GM23338 (cell line): ENCODE results near the gene MST1. TPM values are rescaled to one million over a fixed set of nuclear protein-coding genes. Genes with fewer than 3 reads are reported as not detected.

Experiments
- ATAC-seq: fragments of 200-7000 bp; cut with Tn5 transposase; 3 replicates; pipeline ENCODE4 v1.9.1; 2020
- DNase-seq: peaks from one replicate; pipeline ENCODE4 v3.0.0-alpha.2; 2015; ENCODE audit warnings: low spot score
- H2AFZ ChIP-seq: fragments of 200-600 bp; sonication (generic); 2 replicates; pipeline ENCODE4 v1.8.0; 2016; ENCODE audit warnings: antibody characterized with exemption, mild to moderate bottlenecking, moderate library complexity
- H3F3A ChIP-seq: fragments of 200-600 bp; sonication (generic); replicated peaks from 2 replicates; pipeline ENCODE4 v1.8.0; 2017; ENCODE audit warnings: antibody characterized with exemption, mixed run types, low read depth
- H3K27ac ChIP-seq: fragments of 200-600 bp; sonication (generic); 2 replicates; pipeline ENCODE4 v1.6.1; 2016; ENCODE audit warnings: low read depth
- H3K27me3 ChIP-seq: fragments of 200-600 bp; sonication (generic); 2 replicates; pipeline ENCODE4 v1.8.0; 2016; ENCODE audit warnings: mild to moderate bottlenecking, mixed run types, moderate library complexity; ENCODE audit not compliant: insufficient read depth
- H3K36me3 ChIP-seq: fragments of 200-600 bp; sonication (generic); 2 replicates; pipeline ENCODE4 v1.8.0; 2016; ENCODE audit warnings: mild to moderate bottlenecking; ENCODE audit not compliant: insufficient read depth
- H3K4me1 ChIP-seq: fragments of 200-600 bp; sonication (generic); 2 replicates; pipeline ENCODE4 v1.8.0; 2016; ENCODE audit warnings: mild to moderate bottlenecking, moderate library complexity; ENCODE audit not compliant: insufficient read depth
- H3K4me2 ChIP-seq: fragments of 200-600 bp; sonication (generic); 2 replicates; pipeline ENCODE4 v1.7.1; 2017; ENCODE audit warnings: mixed run types
- H3K4me3 ChIP-seq: fragments of 200-600 bp; sonication (generic); 2 replicates; pipeline ENCODE4 v1.6.1; 2016; ENCODE audit warnings: mixed run types
- H3K79me2 ChIP-seq: fragments of 200-600 bp; sonication (generic); replicated peaks from 2 replicates; pipeline ENCODE4 v1.8.0; 2017; ENCODE audit warnings: mild to moderate bottlenecking; ENCODE audit not compliant: insufficient read depth
- H3K9me2 ChIP-seq: fragments of 200-600 bp; sonication (generic); 2 replicates; pipeline ENCODE4 v1.8.0; 2017; ENCODE audit not compliant: insufficient read depth
- H4K20me1 ChIP-seq: fragments of 200-600 bp; sonication (generic); replicated peaks from 2 replicates; pipeline ENCODE4 v1.8.0; 2017; ENCODE audit warnings: mild to moderate bottlenecking; ENCODE audit not compliant: insufficient read depth
- H3K27ac Mint-ChIP-seq: 2 replicates; pipeline ENCODE4 v1.8.0; 2020; ENCODE audit warnings: inconsistent platforms, mild to moderate bottlenecking, moderate library complexity, mixed read lengths
- H3K27me3 Mint-ChIP-seq: 3 replicates; pipeline ENCODE4 v1.8.0; 2022; ENCODE audit warnings: low read depth, mild to moderate bottlenecking, moderate library complexity, mixed read lengths, inconsistent platforms; ENCODE audit not compliant: insufficient read depth, poor library complexity
- H3K36me3 Mint-ChIP-seq: 3 replicates; pipeline ENCODE4 v1.8.0; 2021; ENCODE audit warnings: low read depth, mild to moderate bottlenecking, inconsistent platforms, moderate library complexity, mixed read lengths
- H3K4me1 Mint-ChIP-seq: 3 replicates; pipeline ENCODE4 v1.8.0; 2020; ENCODE audit warnings: mild to moderate bottlenecking, inconsistent platforms, mixed read lengths
- H3K4me3 Mint-ChIP-seq: 3 replicates; pipeline ENCODE4 v1.8.0; 2021; ENCODE audit warnings: moderate library complexity, mild to moderate bottlenecking, inconsistent platforms, mixed read lengths
- H3K9me3 Mint-ChIP-seq: 3 replicates; pipeline ENCODE4 v1.8.0; 2020; ENCODE audit warnings: moderate library complexity, mild to moderate bottlenecking, inconsistent platforms, mixed read lengths
- CREB1 ChIP-seq: fragments of 250-450 bp; sonication (Bioruptor Pico); IDR thresholded peaks from 2 replicates; pipeline ENCODE4 v1.5.0; 2020; ENCODE audit warnings: low read depth, mild to moderate bottlenecking, moderate library complexity
- EZH2 ChIP-seq: fragments of 200-600 bp; sonication (generic); IDR thresholded peaks from one replicate; pipeline ENCODE4 v1.8.0; 2017; ENCODE audit warnings: antibody characterized with exemption, mild to moderate bottlenecking, low read depth; ENCODE audit not compliant: unreplicated experiment
- EZH2phosphoT487 ChIP-seq: fragments of 200-600 bp; sonication (generic); IDR thresholded peaks from one replicate; pipeline ENCODE4 v1.8.1; 2018; ENCODE audit warnings: antibody characterized with exemption; ENCODE audit not compliant: unreplicated experiment
- JUNB ChIP-seq: IDR thresholded peaks from one replicate; pipeline ENCODE4 v1.6.1; 2016; ENCODE audit warnings: antibody characterized with exemption; ENCODE audit not compliant: unreplicated experiment
- NANOG ChIP-seq: IDR thresholded peaks from 2 replicates; pipeline ENCODE4 v1.6.1; 2016; ENCODE audit warnings: antibody characterized with exemption, borderline replicate concordance
- POLR2AphosphoS5 ChIP-seq: IDR thresholded peaks from 2 replicates; pipeline ENCODE4 v1.6.1; 2016; ENCODE audit warnings: antibody characterized with exemption, low read depth
- STAT1 ChIP-seq: IDR thresholded peaks from one replicate; pipeline ENCODE4 v1.6.1; 2016; ENCODE audit warnings: antibody characterized with exemption; ENCODE audit not compliant: unreplicated experiment
- ZNF114 ChIP-seq: fragments of 250-450 bp; sonication (Bioruptor Pico); IDR thresholded peaks from 2 replicates; pipeline ENCODE4 v1.5.0; 2020; ENCODE audit warnings: mild to moderate bottlenecking, moderate library complexity
- ZNF331 ChIP-seq: fragments of 250-450 bp; sonication (Bioruptor Pico); IDR thresholded peaks from 2 replicates; pipeline ENCODE4 v1.5.0; 2020; ENCODE audit warnings: low read depth, mild to moderate bottlenecking, moderate library complexity
- polyA plus RNA-seq: library from polyadenylated mRNA; unstranded; fragments of >200 nt; fragmentation: Nextera tagmentation; extraction: Ambion mirVana; gene quantifications from 2 replicates; pipeline ENCODE4 v1.2.1, GENCODE V29; 2016
- total RNA-seq: library from RNA; depleted of rRNA; stranded (reverse); fragments of >200 nt; shearing (Covaris generic); gene quantifications from 2 replicates; pipeline ENCODE4 v1.2.3, GENCODE V29; 2014
- TF ChIP-seq, protein P1 (sequence below): IDR thresholded peaks from one replicate; pipeline ENCODE4 v1.6.1; 2018; ENCODE audit warnings: antibody characterized with exemption; ENCODE audit not compliant: unreplicated experiment
- TF ChIP-seq, protein P2 (sequence below): IDR thresholded peaks from 2 replicates; pipeline ENCODE4 v1.6.1; 2016; ENCODE audit warnings: antibody characterized with exemption
- TF ChIP-seq, protein P3 (sequence below), 2 experiments: fragments of 200-600 bp in 1 of 2; sonication (generic) in 1 of 2; conservative IDR thresholded peaks; 2 replicates each; pipeline versions ENCODE4 v1.5.1 to v1.6.1; 2016 to 2017; ENCODE audit warnings: antibody characterized with exemption in 2 of 2, low read depth in 2 of 2, mild to moderate bottlenecking in 2 of 2, moderate library complexity in 1 of 2

MST1 gene
- total and polyA plus RNA-seq, 2 experiments from 2014 or later: 5.9 to 11.1 TPM

DNA sequence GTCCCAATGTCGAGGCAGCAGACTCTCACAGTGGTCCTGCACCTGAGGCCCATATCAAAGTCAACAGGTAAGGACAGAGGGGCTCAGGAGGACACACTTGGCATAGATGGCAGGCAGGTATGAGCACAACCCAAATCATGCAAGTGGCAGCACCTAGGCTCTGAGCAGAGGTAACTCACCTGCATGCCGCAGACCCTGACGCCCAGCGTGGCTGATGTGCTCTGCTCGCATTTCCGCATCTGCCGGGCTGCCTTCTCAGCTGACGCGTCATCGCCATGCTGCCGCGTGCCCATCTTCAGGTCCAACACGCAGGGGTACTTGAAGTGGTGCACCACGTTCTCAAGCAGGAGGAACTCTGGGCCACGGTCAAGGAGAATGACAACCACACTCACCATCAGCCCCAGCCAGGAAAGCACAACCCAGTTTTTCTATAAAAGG lies 38.7 kb upstream of the MST1 start:
- Mint-ChIP-seq H3K9me3 (no peaks in the 10 kb centered on the region), H3K4me3 (no peak overlapping the region)
- peaks cover 15% of the 10 kb centered on the region for H3K36me3 ChIP-seq

DNA sequence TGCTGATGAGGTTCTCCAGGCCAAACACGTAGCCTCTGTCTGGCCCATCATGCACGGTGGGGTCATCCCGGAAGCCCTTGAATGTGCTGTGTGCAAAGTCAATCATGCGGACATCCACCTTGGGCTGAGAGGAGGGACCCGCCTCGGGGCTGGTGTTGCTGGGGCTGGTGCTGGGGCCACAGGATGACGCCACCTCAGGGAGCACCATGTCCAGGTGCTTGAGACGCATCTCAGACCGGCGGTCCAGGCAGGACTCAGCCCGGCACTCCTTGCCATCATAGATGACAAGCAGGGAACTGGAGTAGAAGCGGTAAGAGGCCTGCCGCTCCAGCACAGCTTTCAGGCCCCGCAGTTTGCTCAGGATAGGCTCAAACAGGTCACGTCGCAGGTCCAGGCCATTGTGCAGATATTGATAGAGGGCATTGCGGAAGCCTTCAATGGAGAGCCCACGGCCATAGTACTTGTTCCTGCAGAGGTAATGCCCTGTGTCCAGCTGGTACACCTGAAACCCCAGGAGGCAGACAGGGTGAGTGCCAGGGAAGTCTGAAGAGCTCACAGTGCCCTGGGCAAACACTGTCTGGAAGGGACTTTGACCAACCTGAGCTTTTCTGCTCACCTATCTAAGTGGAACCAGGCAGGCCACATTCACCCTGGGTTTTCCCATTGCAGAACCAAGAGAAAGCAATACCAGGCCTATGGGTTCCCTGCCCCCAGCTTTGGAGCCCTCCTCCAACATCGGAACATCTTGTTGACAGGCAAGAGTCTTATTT lies 38.1 kb upstream of the MST1 start:
- Histone ChIP-seq H4K20me1 (peaks cover 4% of the 10 kb centered on the region; the same call in 1 of the 2 replicates), H3K36me3 (peaks cover 13% of the 10 kb centered on the region), H3K4me3 (no peak overlapping the region), H3K9me2 (no peaks in the 10 kb centered on the region), H3K4me1 (no peaks in the 10 kb centered on the region), H3K27me3 (no peaks in the 10 kb centered on the region), H3K27ac (no peak overlapping the region), H3F3A (peaks cover 18% of the 10 kb centered on the region; the same call in 1 of the 2 replicates), H2AFZ (no peak overlapping the region), H3K4me2 (no peak overlapping the region), H3K79me2 (no peaks in the 10 kb centered on the region; the same call in 1 of the 2 replicates)
- Mint-ChIP-seq H3K4me1 (peaks cover 6% of the 10 kb centered on the region; the same call in 1 of the 3 replicates), H3K27me3 (peaks cover 11% of the 10 kb centered on the region), H3K27ac (no peak overlapping the region), H3K4me3 (no peak overlapping the region), H3K9me3 (no peaks in the 10 kb centered on the region), H3K36me3 (peaks cover 26% of the 10 kb centered on the region; the same call in 2 of the 3 replicates)
- no peak for DNase-seq
- ATAC-seq: no peak
- TF ChIP-seq EZH2 (no peak), EZH2phosphoT487 (no peak), STAT1 (no peak), POLR2AphosphoS5 (no peak), NANOG (no peak), ZNF331 (no peak), JUNB (no peak), ZNF114 (CRISPR knock-in tag) (no peak), CREB1 (CRISPR knock-in tag) (no peak)
- TF ChIP-seq, protein P1, sequence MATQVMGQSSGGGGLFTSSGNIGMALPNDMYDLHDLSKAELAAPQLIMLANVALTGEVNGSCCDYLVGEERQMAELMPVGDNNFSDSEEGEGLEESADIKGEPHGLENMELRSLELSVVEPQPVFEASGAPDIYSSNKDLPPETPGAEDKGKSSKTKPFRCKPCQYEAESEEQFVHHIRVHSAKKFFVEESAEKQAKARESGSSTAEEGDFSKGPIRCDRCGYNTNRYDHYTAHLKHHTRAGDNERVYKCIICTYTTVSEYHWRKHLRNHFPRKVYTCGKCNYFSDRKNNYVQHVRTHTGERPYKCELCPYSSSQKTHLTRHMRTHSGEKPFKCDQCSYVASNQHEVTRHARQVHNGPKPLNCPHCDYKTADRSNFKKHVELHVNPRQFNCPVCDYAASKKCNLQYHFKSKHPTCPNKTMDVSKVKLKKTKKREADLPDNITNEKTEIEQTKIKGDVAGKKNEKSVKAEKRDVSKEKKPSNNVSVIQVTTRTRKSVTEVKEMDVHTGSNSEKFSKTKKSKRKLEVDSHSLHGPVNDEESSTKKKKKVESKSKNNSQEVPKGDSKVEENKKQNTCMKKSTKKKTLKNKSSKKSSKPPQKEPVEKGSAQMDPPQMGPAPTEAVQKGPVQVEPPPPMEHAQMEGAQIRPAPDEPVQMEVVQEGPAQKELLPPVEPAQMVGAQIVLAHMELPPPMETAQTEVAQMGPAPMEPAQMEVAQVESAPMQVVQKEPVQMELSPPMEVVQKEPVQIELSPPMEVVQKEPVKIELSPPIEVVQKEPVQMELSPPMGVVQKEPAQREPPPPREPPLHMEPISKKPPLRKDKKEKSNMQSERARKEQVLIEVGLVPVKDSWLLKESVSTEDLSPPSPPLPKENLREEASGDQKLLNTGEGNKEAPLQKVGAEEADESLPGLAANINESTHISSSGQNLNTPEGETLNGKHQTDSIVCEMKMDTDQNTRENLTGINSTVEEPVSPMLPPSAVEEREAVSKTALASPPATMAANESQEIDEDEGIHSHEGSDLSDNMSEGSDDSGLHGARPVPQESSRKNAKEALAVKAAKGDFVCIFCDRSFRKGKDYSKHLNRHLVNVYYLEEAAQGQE: no peak
- TF ChIP-seq, protein P2, sequence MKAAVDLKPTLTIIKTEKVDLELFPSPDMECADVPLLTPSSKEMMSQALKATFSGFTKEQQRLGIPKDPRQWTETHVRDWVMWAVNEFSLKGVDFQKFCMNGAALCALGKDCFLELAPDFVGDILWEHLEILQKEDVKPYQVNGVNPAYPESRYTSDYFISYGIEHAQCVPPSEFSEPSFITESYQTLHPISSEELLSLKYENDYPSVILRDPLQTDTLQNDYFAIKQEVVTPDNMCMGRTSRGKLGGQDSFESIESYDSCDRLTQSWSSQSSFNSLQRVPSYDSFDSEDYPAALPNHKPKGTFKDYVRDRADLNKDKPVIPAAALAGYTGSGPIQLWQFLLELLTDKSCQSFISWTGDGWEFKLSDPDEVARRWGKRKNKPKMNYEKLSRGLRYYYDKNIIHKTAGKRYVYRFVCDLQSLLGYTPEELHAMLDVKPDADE: no peak

More for the DNA sequence above, 38.7 kb upstream of the MST1 start:
- peaks cover 2% of the 10 kb centered on the region; the same call in 1 of the 3 replicates for H3K4me1 Mint-ChIP-seq
- H2AFZ ChIP-seq: no peak overlapping the region
- no peaks in the 10 kb centered on the region for H3K27me3 ChIP-seq
- H3K79me2 ChIP-seq: no peaks in the 10 kb centered on the region; the same call in 1 of the 2 replicates
- no peaks in the 10 kb centered on the region for H3K9me2 ChIP-seq
- peaks cover 27% of the 10 kb centered on the region for H3K36me3 Mint-ChIP-seq
- H3F3A ChIP-seq: peaks cover 18% of the 10 kb centered on the region; the same call in 1 of the 2 replicates
- H4K20me1 ChIP-seq: no peaks in the 10 kb centered on the region
- H3K27ac Mint-ChIP-seq: no peak overlapping the region
- no peak overlapping the region for H3K27ac ChIP-seq
- TF ChIP-seq NANOG: no peak
- TF ChIP-seq POLR2AphosphoS5: no peak
- TF ChIP-seq, protein P2: no peak
- TF ChIP-seq EZH2phosphoT487: no peak
- TF ChIP-seq, protein P3, sequence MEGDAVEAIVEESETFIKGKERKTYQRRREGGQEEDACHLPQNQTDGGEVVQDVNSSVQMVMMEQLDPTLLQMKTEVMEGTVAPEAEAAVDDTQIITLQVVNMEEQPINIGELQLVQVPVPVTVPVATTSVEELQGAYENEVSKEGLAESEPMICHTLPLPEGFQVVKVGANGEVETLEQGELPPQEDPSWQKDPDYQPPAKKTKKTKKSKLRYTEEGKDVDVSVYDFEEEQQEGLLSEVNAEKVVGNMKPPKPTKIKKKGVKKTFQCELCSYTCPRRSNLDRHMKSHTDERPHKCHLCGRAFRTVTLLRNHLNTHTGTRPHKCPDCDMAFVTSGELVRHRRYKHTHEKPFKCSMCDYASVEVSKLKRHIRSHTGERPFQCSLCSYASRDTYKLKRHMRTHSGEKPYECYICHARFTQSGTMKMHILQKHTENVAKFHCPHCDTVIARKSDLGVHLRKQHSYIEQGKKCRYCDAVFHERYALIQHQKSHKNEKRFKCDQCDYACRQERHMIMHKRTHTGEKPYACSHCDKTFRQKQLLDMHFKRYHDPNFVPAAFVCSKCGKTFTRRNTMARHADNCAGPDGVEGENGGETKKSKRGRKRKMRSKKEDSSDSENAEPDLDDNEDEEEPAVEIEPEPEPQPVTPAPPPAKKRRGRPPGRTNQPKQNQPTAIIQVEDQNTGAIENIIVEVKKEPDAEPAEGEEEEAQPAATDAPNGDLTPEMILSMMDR (conservative IDR thresholded peaks at IDR 0.05; ENCODE audit: low read depth in 2 of 2): no peak
- TF ChIP-seq CREB1 (CRISPR knock-in tag): no peak
- ATAC-seq (no peak), DNase-seq (no peak)
- no peak overlapping the region for H3K4me2 ChIP-seq
- no peaks in the 10 kb centered on the region for H3K4me1 ChIP-seq
- H3K4me3 ChIP-seq: no peak overlapping the region
- peaks cover 11% of the 10 kb centered on the region for H3K27me3 Mint-ChIP-seq
